T47D (cell line): ENCODE results near the gene IFT27.

Experiments
- DNase-seq, 2 experiments: peaks; one replicate each; pipeline versions ENCODE4 v3.0.0 to v3.0.0-alpha.2; 2011 to 2012; ENCODE audit warnings: low read depth in 1 of 2, low spot score in 1 of 2
- JUND ChIP-seq: IDR thresholded peaks from 2 replicates; pipeline ENCODE4 v1.6.1; 2012; ENCODE audit warnings: low read depth
- in situ Hi-C: cut with HindIII; loops from 2 replicates; pipeline ENCODE4 v1.10.0; 2016; ENCODE audit warnings: low sequenced_read_pairs, low pct_unique_long_range_greater_than_20kb

The IFT27 gene

GRCh38 chr22:36768616-36769015 is 7.3 kb downstream of the IFT27 start:
- DNase-seq = no peak
- TF ChIP-seq JUND = no peak
- in situ Hi-C loops = no loop called here

- DNase-seq = no peak
- in situ Hi-C loops = no loop called here
- no peak for TF ChIP-seq JUND
These were observed 7.8 kb downstream of the IFT27 start for GRCh38 chr22:36768141-36768540.

- no peak for DNase-seq
- no peak for TF ChIP-seq JUND
- in situ Hi-C loops = no loop called here
These were observed 8.7 kb downstream of the IFT27 start for GRCh38 chr22:36767035-36767775.

- in situ Hi-C loops = no loop called here
These were observed 9.9 kb downstream of the IFT27 start for GRCh38 chr22:36765943-36766450.

GRCh38 chr22:36765131-36765942 is 10.6 kb downstream of the IFT27 start:
- in situ Hi-C loops = no loop called here
- no peak for DNase-seq
- TF ChIP-seq JUND = no peak

More at GRCh38 chr22:36765943-36766450, 9.9 kb downstream of the IFT27 start:
- DNase-seq = no peak
- TF ChIP-seq JUND = no peak

- no peak for TF ChIP-seq JUND
- in situ Hi-C loops = no loop called here
- no peak for DNase-seq
These were observed 11.3 kb downstream of the IFT27 start for GRCh38 chr22:36764641-36765040.

GRCh38 chr22:36764060-36764459 is 11.9 kb downstream of the IFT27 start:
- TF ChIP-seq JUND = no peak
- no peak for DNase-seq
- in situ Hi-C loops = no loop called here

GRCh38 chr22:36763576-36763975 is 12.3 kb downstream of the IFT27 start:
- no peak for TF ChIP-seq JUND
- DNase-seq = no peak
- in situ Hi-C loops = no loop called here

- DNase-seq = no peak
- in situ Hi-C loops = no loop called here
- TF ChIP-seq JUND = no peak
These were observed 13.1 kb downstream of the IFT27 start for GRCh38 chr22:36762687-36763260.

GRCh38 chr22:36761553-36762240 is 14.2 kb downstream of the IFT27 start:
- in situ Hi-C loops = no loop called here
- no peak for TF ChIP-seq JUND
- no peak for DNase-seq

- in situ Hi-C loops = no loop called here
- TF ChIP-seq JUND = no peak
- DNase-seq = no peak
These were observed 15.1 kb downstream of the IFT27 start for GRCh38 chr22:36760786-36761185.

GRCh38 chr22:36759481-36760159 is 16.3 kb downstream of the IFT27 start:
- DNase-seq = no peak
- in situ Hi-C loops = no loop called here
- TF ChIP-seq JUND = no peak
